GM12878 (cell line): ENCODE measurements around the gene SOCS1. TPM values are rescaled to one million over a fixed set of nuclear protein-coding genes. Genes with fewer than 3 reads are reported as not detected.

Experiments used
- ATAC-seq: fragments of 200-7000 bp; cut with Tn5 transposase; 3 replicates; pipeline ENCODE4 v1.9.1; 2020; ENCODE audit warnings: mild to moderate bottlenecking, moderate library complexity
- BruUV-seq: library from RNA; stranded (reverse); fragments of 400-500 nt; replicated peaks from 2 replicates; lab custom pipeline; 2021; lab: Mats Ljungman, UMichigan
- CTCF ChIA-PET: fragments of 300-600 bp; sonication (Branson Sonifier 250); formaldehyde crosslinking; extraction: SDS; loops from one replicate; lab custom pipeline; 2021; ENCODE audit warnings: inconsistent platforms; lab: Yijun Ruan, JAX
- POLR2A ChIA-PET: fragments of 350-600 bp; formaldehyde crosslinking; extraction: SDS; loops from one replicate; lab custom pipeline; 2021; ENCODE audit warnings: inconsistent platforms; lab: Charles Lee
- RAD21 ChIA-PET: fragments of 300-600 bp; sonication (Branson Sonifier 250); formaldehyde crosslinking; loops from one replicate; lab custom pipeline; 2023; ENCODE audit warnings: antibody characterized with exemption; ENCODE audit not compliant: unreplicated experiment; lab: Charles Lee
- SMC1A ChIA-PET: fragments of 300-600 bp; sonication (Branson Sonifier 250); formaldehyde crosslinking; loops from one replicate; lab custom pipeline; 2023; ENCODE audit not compliant: unreplicated experiment, uncharacterized antibody; lab: Charles Lee
- DNase-seq: peaks from one replicate; pipeline ENCODE4 v3.0.0-alpha.2; 2011; ENCODE audit warnings: low read depth, low spot score
- FAIRE-seq: peaks from 3 replicates; lab custom pipeline; 2011; peaks lifted over from hg19 to GRCh38; lab: Jason Lieb, UNC
- H2AFZ ChIP-seq: 2 replicates; pipeline ENCODE4 v1.6.0; 2011; ENCODE audit warnings: low read depth, low read length, control low read depth; ENCODE audit not compliant: control insufficient read depth
- H3K27ac ChIP-seq: 2 replicates; pipeline ENCODE4 v1.5.1; 2011; ENCODE audit warnings: control low read depth; ENCODE audit not compliant: control insufficient read depth, insufficient read depth
- H3K27me3 ChIP-seq, 2 experiments: replicated peaks in 1 of 2; 2 replicates each; pipeline versions ENCODE4 v1.6.0 to v1.6.1; 2011; ENCODE audit warnings: low read length in 1 of 2; ENCODE audit not compliant: control insufficient read depth in 2 of 2, insufficient read depth in 2 of 2
- H3K36me3 ChIP-seq, 2 experiments: 2 replicates each; pipeline ENCODE4 v1.5.1; 2011; ENCODE audit warnings: low read length in 1 of 2; ENCODE audit not compliant: control insufficient read depth in 2 of 2, insufficient read depth in 2 of 2
- H3K4me1 ChIP-seq: 2 replicates; pipeline ENCODE4 v1.6.1; 2011; ENCODE audit warnings: mild to moderate bottlenecking, low read length, moderate library complexity, mixed read lengths; ENCODE audit not compliant: control insufficient read depth, insufficient read depth
- H3K4me2 ChIP-seq: 2 replicates; pipeline ENCODE4 v1.6.0; 2011; ENCODE audit warnings: control low read depth; ENCODE audit not compliant: control insufficient read depth, insufficient read depth
- H3K4me3 ChIP-seq: fragments of 200-600 bp; sonication (generic); 2 replicates; pipeline ENCODE4 v1.5.1; 2016
- H3K79me2 ChIP-seq: 2 replicates; pipeline ENCODE4 v1.6.0; 2011; ENCODE audit warnings: low read length; ENCODE audit not compliant: control insufficient read depth, insufficient read depth
- H3K9ac ChIP-seq: 2 replicates; pipeline ENCODE4 v1.8.0; 2011; ENCODE audit warnings: low read length, control low read depth, mixed read lengths; ENCODE audit not compliant: control insufficient read depth, insufficient read depth
- H3K9me3 ChIP-seq: replicated peaks from 3 replicates; pipeline ENCODE4 v1.5.1; 2011; ENCODE audit warnings: mild to moderate bottlenecking, low read length; ENCODE audit not compliant: control insufficient read depth, insufficient read depth
- H4K20me1 ChIP-seq: 2 replicates; pipeline ENCODE4 v1.6.0; 2011; ENCODE audit not compliant: control insufficient read depth, insufficient read depth
- EP300 ChIP-seq, 2 experiments: fragments of 150-350 bp in 1 of 2; IDR thresholded peaks; 2 replicates each; pipeline ENCODE4 v1.6.1; 2011 to 2012; ENCODE audit warnings: low read depth in 2 of 2, low read length in 2 of 2, borderline replicate concordance in 1 of 2, improper control_type of control experiment in 1 of 2, inconsistent platforms in 1 of 2; ENCODE audit not compliant: control insufficient read depth in 1 of 2
- GABPA ChIP-seq: IDR thresholded peaks from 2 replicates; pipeline ENCODE4 v1.6.1; 2014; ENCODE audit warnings: antibody characterized with exemption, low read depth, mild to moderate bottlenecking, inconsistent platforms
- HDAC2 ChIP-seq: fragments of 200-600 bp; sonication (generic); IDR thresholded peaks from 2 replicates; pipeline ENCODE4 v1.6.1; 2017
- IRF5 ChIP-seq: fragments of 450-650 bp; IDR thresholded peaks from 2 replicates; pipeline ENCODE4 v1.6.1; 2017; ENCODE audit warnings: borderline replicate concordance
- MLLT1 ChIP-seq: fragments of 450-650 bp; IDR thresholded peaks from 2 replicates; pipeline ENCODE4 v1.6.1; 2016; ENCODE audit warnings: mild to moderate bottlenecking
- ZBTB40 ChIP-seq: fragments of 450-650 bp; IDR thresholded peaks from 2 replicates; pipeline ENCODE4 v1.6.1; 2016; ENCODE audit warnings: mild to moderate bottlenecking, moderate library complexity, borderline replicate concordance
- WGBS: methylation state at CpG from one replicate; pipeline ENCODE4 v1.1.6; 2016; ENCODE audit warnings: low lambda C conversion rate; ENCODE audit not compliant: insufficient replicate concordance, insufficient coverage; ENCODE audit errors: missing lambda C conversion rate; 5-methylcytosine and 5-hydroxymethylcytosine counted together
- in situ Hi-C: fragments of 300-500 bp; cut with MboI; formaldehyde crosslinking; loops from 9 replicates; pipeline ENCODE4 v1.14.3; 2018; ENCODE audit warnings: mixed read lengths
- intact Hi-C: fragments of 100-400 bp; cut with micrococcal nuclease; formaldehyde crosslinking; loops from one replicate; pipeline ENCODE4 v1.14.2; 2022; ENCODE audit not compliant: unreplicated experiment
- polyA plus RNA-seq, 11 experiments: library from polyadenylated mRNA; depleted of rRNA in 4 of 11; unstranded in 6 of 11; stranded (reverse) in 5 of 11; fragments of >200 nt; fragmentation: Nextera tagmentation in 4 of 11; fragmentation: Illumina TruSeq in 1 of 11; extraction: Ambion mirVana in 4 of 11; extraction: Trizol in 1 of 11; gene quantifications; 1 replicate in 1 of 11; 2 replicates in 10 of 11; pipeline versions ENCODE4 v1.2.1 to v1.2.3, GENCODE V29; 2011 to 2016; ENCODE audit warnings: inconsistent platforms in 2 of 11, missing spikeins in 2 of 11, low read depth in 1 of 11
- total RNA-seq, 4 experiments: library from RNA; depleted of rRNA in 3 of 4; stranded (reverse); fragments of >200 nt in 3 of 4; fragmentation: Illumina TruSeq in 1 of 4; extraction: Trizol in 1 of 4; gene quantifications; 2 replicates each; pipeline versions ENCODE4 v1.2.1 to v1.2.3, GENCODE V29; 2013 to 2021

The SOCS1 gene
- total and polyA plus RNA-seq, 10 of the 15 experiments (the other 5 are each of a cell fraction or from before 2014, with no cell fraction given) = 0.42 to 39.8 (median 11.2) TPM

GRCh38 chr16:11300560-11300892 is 44.5 kb upstream of the SOCS1 start:
- no peak overlapping the region for H3K4me3 ChIP-seq
- H3K4me1 ChIP-seq = peaks cover 60% of the 10 kb centered on the region
- ChIA-PET SMC1A (interaction anchor here (1.1 to 8.4 kb wide), 4 partner anchors 10 to 79 kb away, joined by 3 to 194 read pairs (median 106); partner anchors contain the start of gene SOCS1), CTCF (interaction anchor here (1.2 to 7.4 kb wide), 4 partner anchors 43 to 96 kb away, joined by 3 to 104 read pairs (median 24); partner anchors contain the start of gene SOCS1), RAD21 (interaction anchor here (0.6 to 6.8 kb wide), 8 partner anchors 10 to 336 kb away, joined by 3 to 206 read pairs (median 40); partner anchors contain the start of gene SOCS1), POLR2A (interaction anchor here (4.3 to 6.0 kb wide), 3 partner anchors 10 to 54 kb away, joined by 60 to 85 read pairs (median 80); partner anchors contain the start of gene SOCS1)
- H4K20me1 ChIP-seq = no peaks in the 10 kb centered on the region
- no peaks in the 10 kb centered on the region; the same call in 1 of the 2 replicates for H3K79me2 ChIP-seq
- no peaks in the 10 kb centered on the region for H3K27me3 ChIP-seq
- DNase-seq (no peak), FAIRE-seq (no peak), ATAC-seq (no peak)
- no peaks in the 10 kb centered on the region for H3K9me3 ChIP-seq
- no peak overlapping the region for H3K4me2 ChIP-seq
- no peak overlapping the region for H3K9ac ChIP-seq
- no TSS peak for BruUV-seq
- in situ Hi-C loops (loop anchor here (10.0 kb wide), 1 partner anchor 996 kb away; no protein-coding TSS in a partner anchor), intact Hi-C loops (no loop called here)
- TF ChIP-seq IRF5 (no peak), ZBTB40 (no peak), MLLT1 (peak; percentile 71), GABPA (no peak), EP300 (IDR thresholded peaks at IDR 0.05; ENCODE audit: borderline replicate concordance in 1 of 2, control insufficient read depth in 1 of 2, low read depth in 2 of 2, low read length in 2 of 2) (no peak), HDAC2 (no peak)
- no peak overlapping the region for H2AFZ ChIP-seq
- no peaks in the 10 kb centered on the region for H3K36me3 ChIP-seq
- 69% methylated on average over 7 of the region's 7 CpGs for WGBS
- no peak overlapping the region for H3K27ac ChIP-seq
